HG02798 (cell line): ENCODE results near the gene TMEM221.
A peak's percentile ranks its signal among the peaks of the same experiment; 100 is the strongest.

Experiments used
- ATAC-seq: cut with Tn5 transposase; IDR thresholded peaks from one replicate; pipeline ENCODE4 v1.9.1; 2021; ENCODE audit warnings: mild to moderate bottlenecking; ENCODE audit not compliant: unreplicated experiment, poor library complexity

Gene TMEM221

DNA sequence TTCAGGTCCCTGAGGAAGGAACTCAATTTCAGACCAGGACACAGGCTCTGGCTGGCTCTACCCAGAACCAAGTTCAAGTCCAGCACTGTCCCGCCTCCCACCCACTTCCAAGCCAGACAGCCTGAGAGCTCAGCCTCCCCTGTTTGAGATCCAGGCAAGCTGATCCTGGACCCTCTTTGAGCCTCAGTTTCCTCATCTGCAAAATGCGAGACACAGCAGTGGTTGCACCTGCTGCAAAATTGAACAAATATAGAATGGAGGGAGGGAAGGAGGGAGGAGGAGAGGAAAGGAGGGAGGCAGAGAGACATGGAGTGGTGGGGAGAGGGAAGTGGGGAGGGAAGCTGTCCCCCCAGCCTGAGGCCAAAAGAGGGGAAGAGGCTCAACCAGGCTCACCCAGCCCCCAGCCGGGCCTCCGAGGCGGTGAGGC is 751 bp downstream of the TMEM221 start:
- no peak for ATAC-seq

DNA sequence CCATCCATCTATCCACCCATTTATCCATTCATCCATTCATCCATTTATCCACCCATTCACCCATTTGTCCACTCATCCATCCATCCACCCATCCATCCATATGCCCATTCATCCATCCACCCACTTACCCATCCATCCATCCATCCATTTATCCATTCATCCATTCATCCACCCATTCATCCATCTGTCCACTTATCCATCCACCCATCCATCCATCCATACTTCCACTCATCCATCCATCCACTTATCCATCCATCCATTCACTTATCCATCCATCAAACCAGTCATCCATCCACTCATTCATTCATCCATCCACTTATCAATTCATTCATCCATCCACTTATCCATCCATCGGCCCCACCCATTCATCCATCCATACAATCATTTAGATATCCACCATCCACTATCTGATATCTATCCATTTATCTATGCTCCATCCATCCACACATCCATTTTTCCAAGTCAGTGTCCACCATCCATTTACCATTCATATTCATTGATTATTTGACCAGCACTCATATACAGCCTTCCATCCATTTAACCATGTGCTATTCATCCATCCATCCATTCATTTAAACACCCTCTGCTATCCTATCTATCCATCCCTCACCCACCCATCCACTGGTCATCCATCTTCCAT is 2.8 kb downstream of the TMEM221 start:
- ATAC-seq: no peak

DNA sequence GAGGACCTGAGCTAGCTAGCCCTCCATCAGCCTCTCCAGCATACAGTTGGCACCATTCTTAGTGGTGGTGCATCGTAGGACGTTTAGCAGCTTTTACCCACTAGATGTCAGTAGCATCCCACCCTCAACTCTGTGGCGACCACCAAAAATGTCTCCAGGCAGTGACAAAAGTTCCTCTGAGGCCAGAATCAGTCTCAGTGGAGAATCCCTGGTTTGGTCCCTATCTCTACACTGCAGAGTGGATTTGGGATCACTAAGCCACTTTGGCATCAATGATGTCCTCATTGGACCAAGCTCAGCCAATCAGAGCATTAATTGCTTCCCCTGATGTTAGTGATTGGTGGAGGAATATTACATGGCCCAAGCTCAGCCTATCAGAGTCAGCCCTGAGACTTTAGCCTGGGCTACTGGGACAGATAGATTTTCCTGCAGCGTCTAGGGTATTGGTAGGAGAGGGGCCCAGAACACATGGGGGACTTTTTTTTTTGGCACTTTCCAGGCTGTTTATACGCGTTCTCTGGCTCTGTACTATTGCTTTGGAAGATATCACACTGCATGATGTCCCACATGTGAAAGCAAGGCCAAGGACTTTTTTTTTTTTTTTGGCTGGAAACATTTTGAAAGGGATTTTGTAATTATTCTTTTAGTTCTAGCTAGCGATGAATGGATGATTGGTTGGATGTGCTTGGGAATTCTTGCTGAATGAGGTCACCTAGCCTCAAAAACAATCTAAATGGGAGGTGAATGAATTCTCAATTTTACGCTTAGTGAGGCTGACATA is 7.0 kb downstream of the TMEM221 start:
- no peak for ATAC-seq

DNA sequence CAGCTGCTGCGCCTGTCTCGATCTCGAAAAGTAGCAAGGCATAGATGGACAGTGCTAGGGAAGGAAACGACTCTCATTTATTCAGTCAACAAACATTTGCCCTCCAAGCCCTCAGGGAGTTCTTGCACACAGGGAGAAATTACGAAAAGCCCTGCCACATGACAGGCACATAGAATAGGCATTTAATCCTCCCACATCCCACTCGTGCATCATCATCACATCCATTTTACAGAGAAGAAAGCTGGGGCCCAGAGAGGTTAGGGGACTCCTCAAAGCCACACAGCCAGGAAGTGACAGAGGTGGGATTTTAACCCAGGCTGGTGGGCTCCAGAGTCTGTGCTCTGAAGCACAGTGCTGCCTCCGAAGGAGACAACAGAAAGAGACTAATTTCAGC is 11.6 kb downstream of the TMEM221 start:
- no peak for ATAC-seq

DNA sequence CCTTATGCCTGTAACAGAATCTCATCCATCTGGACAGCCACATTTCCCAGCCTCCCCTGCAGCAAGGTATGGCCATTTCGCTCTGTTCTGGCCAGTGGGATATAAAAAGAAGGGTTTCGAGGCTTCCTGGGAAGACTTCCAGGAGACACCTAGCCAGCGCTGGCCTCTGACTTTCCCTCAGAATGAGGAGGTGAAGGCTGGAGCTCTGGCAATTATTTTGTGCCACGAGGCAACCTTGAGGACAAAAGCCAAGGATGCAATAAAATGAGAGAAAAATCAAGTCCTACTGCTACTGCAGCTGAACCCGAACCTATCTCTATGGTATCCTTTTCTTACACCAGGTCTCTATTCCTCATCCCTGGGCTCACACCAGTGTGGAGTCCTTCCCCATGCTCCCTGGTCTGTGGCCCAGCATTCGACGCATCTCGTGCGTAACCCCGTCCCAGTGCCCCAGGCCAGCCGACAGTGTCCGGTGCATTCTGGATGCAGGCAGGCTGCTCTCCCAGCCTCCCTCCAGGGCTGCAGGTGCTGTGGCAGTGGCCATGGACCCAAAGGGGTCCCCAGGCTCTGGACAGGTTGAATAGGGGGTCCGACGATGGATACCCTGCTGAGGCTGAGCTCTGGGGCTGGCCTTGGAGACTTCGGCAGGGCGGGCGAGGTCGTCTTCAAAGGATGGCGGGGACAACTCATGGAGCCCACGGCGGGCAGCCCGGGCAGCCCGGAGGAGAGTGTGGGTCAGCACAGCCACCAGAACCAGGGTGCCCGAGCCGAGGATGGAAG is 12.2 kb downstream of the TMEM221 start:
- ATAC-seq: no peak

DNA sequence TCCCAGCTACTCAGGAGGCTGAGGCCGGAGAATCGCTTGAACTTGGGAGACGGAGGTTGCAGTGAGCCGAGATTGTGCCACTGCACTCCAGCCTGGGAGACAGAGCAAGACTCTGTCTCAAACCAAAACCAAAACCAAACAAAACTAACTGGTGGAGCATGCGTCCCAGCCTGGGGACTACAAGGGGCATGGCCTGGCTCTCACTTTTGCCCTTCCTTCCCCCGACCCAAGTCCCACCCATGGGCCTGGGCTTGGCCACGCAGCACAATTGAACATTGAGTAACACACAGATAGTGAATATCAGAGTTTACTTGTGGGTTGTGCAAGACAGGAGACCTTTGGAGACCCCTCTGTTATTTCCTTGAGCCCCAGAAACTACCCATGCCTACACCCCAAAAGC is 13.2 kb downstream of the TMEM221 start:
- no peak for ATAC-seq

DNA sequence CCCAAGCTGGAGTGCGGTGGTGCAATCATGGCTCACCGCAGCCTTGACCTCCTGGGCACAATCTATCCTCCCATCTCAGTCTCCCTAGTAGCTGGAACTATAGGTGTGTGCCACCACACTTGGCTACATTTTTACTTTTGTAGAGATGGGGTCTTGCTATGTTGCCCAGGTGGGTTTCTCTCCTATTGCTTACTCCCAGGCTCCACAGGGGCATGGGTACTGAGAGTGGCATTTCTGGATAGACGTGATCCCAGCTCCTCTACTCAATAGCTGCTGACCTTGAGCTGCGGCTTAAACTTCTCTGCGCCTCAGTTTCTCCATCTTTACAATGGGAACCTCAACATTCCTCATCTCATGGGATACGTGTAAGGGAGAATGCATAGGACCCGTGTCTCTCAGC is 17.1 kb downstream of the TMEM221 start:
- ATAC-seq: no peak

DNA sequence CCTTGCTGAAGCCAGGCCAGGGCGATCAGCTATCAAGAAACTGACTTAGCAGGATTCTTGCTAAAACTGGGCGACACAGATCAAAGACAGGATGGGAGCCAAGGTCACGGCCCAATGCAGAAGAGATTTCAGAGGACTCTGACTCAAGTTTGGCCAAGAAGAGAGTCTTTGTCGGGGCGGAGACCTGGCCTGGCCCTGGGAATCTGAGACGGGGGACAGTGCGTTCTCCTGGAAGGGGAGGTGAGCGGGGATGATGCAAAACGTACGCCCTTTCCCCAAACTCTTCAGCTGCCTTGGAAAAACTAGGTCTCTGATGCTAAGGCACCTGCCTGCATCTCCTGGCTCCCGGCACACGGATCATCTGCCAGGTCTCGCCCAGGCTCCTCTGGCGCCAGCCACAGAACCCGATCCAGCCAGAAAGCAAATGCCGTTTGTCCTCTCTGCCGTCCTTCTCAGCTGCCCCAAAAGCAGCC is 18.8 kb downstream of the TMEM221 start:
- no peak for ATAC-seq

DNA sequence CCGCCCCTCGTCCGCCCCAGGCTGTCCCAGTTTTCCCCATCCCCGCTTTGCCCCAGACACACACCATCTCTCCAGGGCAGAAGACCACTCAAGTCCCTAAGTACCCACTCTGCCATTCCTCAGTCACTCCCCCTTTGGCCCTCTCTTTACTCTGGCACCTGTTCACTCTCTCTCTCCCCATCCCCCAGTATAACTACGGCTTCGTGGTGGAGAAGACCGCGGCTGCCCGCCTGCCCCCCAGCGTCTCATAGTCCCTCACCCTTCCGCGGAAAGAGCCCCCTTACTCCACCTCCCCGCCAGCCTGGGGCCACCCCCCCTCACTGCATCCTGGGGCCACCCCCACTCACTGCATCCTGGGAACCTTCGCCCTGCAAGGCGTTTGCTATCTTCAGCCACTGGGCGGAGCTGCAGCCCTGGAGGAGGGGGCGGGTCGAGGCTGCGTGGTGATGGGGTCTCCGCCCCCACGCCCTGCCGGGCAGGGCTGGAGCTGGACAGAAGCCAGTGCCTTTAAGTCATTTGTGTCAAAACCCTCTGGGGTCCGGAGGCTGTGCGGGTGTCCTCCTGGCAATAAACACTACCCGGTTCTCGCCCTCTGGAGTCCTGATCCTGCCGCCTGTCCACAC is 23.6 kb downstream of the TMEM221 start:
- no peak for ATAC-seq

DNA sequence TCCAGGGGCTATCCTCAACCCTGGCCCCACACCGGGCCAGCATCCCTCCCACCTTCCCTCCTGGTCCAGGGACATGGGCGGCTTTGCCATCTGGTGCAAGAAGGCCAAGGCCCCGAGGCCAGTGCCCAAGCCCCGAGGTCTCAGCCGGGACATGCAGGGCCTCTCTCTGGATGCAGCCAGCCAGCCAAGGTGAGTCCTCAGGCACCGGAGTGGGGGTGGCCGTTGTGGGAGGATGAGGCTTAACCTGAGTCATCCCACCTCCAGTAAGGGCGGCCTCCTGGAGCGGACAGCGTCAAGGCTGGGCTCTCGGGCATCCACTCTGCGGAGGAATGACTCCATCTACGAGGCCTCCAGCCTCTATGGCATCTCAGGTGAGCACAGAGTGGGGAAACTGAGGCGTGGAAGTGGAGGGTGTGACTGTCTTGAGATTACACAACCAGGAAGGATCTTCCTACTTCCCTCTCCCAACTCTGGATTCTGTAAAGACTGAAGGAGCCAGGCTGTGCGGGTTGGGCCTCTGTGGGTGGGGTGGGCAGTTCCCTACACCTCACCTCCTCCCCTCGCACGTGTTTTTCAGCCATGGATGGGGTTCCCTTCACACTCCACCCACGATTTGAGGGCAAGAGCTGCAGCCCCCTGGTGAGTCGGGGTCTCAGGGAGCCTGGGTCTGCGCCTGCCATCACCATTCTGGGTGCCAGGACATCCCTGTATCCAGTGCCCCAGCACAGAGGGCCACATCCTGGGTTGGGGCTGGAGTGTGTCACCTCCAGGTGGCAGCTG is 24.8 kb downstream of the TMEM221 start:
- no peak for ATAC-seq

DNA sequence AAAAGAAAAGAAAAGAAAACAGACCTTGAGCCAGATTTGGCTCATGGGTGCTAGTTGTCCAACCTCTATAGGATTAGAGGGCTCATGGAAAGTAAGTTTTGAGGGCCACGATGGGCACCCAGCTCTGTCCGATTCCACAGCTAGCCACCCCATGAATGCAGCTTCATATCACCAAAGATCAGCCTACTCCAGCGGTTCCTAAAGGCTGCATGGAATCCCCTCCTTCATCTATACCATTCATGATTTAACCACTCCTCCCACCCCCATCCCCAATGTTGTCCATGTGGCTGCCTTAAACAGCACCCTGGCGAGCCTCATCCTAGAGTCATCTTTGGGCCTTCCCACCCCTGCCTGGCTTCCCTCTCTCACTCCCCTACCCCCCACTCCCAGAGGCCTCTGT is 26.5 kb downstream of the TMEM221 start:
- ATAC-seq: no peak

DNA sequence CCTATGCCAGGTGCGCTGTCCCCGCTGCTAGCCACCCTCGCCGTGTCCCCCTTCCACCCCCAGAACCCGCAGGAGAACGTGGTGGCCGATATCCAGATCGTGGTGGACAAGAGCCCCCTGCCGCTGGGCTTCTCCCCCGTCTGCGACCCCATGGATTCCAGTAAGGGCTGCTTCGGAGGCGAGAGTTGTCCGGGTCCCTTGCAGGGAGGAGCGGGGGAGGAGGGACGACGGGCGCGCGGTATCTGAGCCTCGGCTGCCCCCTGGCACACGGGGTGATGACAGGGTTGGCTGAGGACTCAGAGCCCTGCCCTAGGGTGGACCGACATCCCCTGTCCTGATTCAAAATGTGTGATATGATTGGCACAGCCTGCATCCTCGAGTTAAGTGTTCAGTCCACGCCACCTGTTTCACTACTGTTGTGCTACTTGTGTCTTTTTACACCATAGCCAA is 28.0 kb downstream of the TMEM221 start:
- no peak for ATAC-seq

DNA sequence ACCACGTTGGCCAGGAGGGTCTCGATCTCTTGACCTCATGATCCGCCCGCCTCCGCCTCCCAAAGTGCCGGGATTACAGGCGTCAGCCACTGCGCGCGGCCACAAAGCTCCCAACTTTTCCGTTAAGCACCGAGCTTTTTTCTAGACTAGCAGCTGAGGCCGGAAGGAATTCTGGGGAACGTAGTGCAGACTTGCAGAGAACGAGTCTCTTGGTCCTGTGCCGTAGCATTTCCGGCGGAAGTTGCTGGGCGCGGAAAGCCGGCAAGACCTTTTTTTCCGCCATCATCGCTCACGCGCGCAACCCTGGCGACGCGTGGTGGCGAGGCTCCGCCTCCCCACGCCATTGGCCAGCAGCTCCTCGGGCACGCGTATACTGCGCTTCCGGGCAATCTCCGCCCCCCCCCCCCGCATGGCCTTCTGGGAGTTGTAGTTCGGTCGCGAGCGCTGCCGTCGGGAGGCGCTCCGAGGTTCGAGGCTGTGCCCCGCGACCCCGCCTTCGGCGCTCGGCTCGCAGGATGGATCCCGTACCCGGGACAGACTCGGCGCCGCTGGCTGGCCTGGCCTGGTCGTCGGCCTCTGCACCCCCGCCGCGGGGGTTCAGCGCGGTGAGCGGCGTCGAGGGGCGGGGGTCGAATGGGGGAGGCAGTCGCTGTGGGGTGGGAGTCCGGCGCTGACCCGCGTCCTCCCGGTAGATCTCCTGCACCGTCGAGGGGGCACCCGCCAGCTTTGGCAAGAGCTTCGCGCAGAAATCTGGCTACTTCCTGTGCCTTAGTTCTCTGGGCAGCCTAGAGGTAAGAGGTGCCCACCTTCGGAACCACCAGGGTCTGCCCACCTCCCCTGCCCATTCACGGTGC is 28.6 kb downstream of the TMEM221 start, which contains the start of gene MVB12A:
Gene MVB12A, plus strand, starts transcription at position 427 of the 854 bp plus-strand sequence. Its CDS starts 89 bp downstream, at position 516.
- peak; percentile 96 for ATAC-seq

DNA sequence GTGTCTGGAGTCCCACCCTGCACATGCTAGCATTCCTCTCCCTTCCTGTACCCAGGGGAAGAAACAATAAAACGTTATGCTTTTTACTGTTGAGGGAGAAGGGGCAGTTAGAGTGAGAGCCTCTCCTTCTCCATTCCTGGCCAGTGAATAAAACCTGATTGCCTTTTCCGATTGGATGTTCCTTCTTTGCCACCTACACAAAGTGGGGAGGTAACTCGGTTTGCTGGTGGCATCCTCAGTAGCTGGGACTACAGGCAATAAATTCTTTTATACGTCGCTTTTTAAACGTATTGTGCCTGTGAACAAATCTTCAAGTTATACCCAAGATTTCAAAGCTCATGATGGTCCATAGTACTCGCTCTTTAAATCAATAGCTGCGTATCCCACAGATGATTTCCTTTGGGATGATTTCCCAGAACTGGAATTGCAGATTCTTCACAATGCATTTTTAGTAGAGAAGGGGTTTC is 29.3 kb downstream of the TMEM221 start:
- no peak for ATAC-seq

DNA sequence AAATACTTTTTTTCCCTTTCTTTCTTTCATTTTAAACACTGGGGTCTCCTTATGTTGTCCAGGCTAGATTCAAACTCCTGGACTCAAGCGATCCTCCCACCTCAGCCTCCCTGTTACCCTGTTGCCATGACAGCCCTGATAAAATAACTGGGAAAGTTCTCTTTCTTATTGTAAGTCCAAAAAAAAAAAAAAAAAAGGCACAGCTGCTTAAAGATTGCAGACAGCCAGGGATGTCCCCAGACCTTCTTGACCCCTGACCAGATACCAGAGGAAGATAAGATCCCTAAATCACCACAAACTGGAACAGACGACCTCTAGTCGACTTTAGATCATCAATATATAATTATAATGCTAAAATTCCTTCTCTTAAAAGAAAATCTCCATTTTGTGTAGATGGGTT is 29.8 kb downstream of the TMEM221 start:
- ATAC-seq: no peak

DNA sequence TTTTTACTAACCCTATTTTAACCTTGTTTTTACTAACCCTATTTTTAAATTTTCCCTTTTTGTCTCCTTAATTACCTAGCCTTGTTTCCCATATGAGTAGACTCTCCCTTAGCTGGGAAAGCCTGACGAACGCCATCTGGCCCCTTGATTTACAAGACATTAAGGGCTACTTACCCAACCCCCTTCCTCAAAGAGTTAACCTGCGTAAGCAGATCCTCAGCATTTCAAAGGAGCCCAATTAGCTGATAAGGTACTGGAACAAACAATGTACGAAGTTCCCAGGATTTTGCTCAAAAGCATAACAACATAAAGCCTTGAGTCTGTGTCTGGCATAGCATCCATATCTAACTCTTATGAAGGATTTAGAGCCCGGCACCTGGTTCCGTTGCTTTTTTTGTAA is 33.3 kb downstream of the TMEM221 start:
- no peak for ATAC-seq

DNA sequence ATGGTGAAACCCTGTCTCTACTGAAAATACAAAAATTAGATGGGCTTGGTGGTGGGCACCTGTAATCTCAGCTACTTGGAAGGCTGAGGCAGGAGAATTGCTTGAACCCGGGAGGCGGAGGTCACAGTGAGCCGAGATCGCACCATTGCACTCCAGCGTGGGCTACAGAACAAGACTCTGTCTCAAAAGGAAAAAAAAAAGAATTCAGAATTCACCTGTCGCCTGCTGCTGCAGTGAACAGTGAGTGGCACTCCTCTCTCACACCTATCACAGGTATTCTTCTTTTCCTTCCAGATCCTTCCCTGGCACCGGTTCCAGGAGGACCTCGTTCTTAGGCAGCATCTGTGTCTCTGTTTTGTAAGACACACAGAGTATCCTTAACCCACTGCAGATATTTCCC is 34.4 kb downstream of the TMEM221 start:
- no peak for ATAC-seq

DNA sequence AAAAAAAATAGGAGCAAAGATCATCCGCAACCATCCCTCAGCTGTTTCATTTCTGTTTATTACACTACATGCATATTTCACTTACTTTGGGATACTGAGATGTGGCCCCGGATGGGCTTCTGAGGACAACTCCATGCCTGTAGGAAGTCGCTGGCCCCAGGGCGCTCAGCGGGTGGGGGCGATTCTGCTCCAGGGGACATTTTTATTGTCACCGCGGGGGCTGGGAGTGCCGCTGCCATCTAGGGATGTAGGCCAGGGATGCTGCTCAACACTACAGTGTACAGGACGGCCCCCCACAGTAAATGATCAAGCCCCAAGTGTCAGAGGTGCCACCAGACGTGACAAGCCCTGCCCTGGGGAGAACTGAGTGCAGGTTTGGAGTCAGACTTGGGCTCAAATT is 36.7 kb downstream of the TMEM221 start:
- ATAC-seq: no peak

DNA sequence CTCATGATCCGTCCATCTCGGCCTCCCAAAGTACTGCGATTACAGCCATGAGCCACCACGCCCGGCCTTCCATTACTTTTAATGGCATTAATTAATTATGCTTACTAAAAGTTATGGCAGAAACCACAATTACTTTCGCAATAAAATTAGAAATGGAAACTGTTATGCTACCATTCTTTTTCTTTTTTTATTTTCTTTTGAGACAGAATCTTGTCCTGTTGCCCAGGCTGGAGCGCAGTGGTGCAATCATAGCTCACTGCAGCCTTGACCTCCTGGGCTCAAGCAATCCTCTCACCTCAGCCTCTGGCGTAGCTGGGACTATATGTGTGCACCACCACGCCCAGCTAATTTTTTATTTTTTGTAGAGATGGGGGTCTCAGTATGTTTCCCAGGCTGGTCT is 38.5 kb downstream of the TMEM221 start:
- no peak for ATAC-seq
